Spleen (tissue), 7 donors: ENCODE measurements around the gene DMD.

Experiments
- POLR2A ChIP-seq, 3 donors: fragments of 450-650 bp; IDR thresholded peaks; one replicate each; pipeline ENCODE4 v1.5.1; 2017; ENCODE audit warnings: antibody characterized with exemption in 3 of 3, mild to moderate bottlenecking in 1 of 3
- TF ChIP-seq, protein P1 (sequence below), 11 experiments: fragments of 200-600 bp in 7 of 11; fragments of 450-650 bp in 4 of 11; sonication (generic) in 4 of 11; IDR thresholded peaks in 8 of 11; conservative IDR thresholded peaks in 3 of 11; 1 replicate in 7 of 11; 2 replicates in 4 of 11; pipeline versions ENCODE4 v1.4.0 to v1.8.0; 2016 to 2021; ENCODE audit warnings: antibody characterized with exemption in 11 of 11, inconsistent platforms in 4 of 11, mild to moderate bottlenecking in 1 of 11
- donor health status: DM: no; HTN: no; CAD: no; lungs with moderate emphysema.
- donor health status: DM: no; HTN: no; CAD: no.
- donor health status: DM: no; HTN: no; CAD: no.

DNA sequence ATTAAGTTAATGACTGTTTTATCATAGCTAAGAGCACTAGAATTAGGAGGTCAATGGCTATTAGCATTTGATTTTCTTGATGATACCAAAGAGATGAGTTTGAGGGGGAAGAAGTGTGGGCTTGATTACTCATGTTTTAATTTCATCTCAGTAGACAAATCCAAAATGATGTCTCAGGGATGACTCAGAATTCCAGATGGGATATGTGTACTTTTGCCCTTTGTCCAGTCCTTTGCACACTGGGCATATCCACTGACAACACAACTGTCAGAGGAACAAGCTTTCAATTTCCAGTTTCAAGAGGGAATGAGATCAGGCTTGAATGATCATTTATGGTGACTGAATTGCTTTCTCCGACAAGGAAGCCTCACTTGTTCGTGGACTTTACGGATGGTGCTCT lies 1814.2 kb downstream of the DMD start:
- TF ChIP-seq, protein P1, sequence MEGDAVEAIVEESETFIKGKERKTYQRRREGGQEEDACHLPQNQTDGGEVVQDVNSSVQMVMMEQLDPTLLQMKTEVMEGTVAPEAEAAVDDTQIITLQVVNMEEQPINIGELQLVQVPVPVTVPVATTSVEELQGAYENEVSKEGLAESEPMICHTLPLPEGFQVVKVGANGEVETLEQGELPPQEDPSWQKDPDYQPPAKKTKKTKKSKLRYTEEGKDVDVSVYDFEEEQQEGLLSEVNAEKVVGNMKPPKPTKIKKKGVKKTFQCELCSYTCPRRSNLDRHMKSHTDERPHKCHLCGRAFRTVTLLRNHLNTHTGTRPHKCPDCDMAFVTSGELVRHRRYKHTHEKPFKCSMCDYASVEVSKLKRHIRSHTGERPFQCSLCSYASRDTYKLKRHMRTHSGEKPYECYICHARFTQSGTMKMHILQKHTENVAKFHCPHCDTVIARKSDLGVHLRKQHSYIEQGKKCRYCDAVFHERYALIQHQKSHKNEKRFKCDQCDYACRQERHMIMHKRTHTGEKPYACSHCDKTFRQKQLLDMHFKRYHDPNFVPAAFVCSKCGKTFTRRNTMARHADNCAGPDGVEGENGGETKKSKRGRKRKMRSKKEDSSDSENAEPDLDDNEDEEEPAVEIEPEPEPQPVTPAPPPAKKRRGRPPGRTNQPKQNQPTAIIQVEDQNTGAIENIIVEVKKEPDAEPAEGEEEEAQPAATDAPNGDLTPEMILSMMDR (IDR thresholded peaks at IDR 0.05 in 8 of 11, conservative IDR thresholded peaks at IDR 0.05 in 3 of 11) = no peak
- no peak for TF ChIP-seq POLR2A (IDR thresholded peaks at IDR 0.05)
